Measurements from ENCODE around the gene TMEM72. TPM values are rescaled to one million over a fixed set of nuclear protein-coding genes. Genes with fewer than 3 reads are reported as not detected.

The TMEM72 gene
- total RNA-seq, 1 experiment from 2014 or later, result not detected

- H3K9me2 ChIP-seq (ENCODE audit: insufficient read depth), result no peaks in the 10 kb centered on the region
- no peak overlapping the region for H3K27ac ChIP-seq (ENCODE audit: low read depth, low read length)
- H3K27me3 ChIP-seq (ENCODE audit: insufficient read depth, low read length), result no peaks in the 10 kb centered on the region
- no peaks in the 10 kb centered on the region for H4K20me1 ChIP-seq (ENCODE audit: insufficient read depth)
- TF ChIP-seq ZNF274 (IDR thresholded peaks at IDR 0.05; ENCODE audit: low read depth, low read length) (no peak), ZBTB33 (IDR thresholded peaks at IDR 0.05; ENCODE audit: extremely low read depth, insufficient replicate concordance, low read length) (no peak), CTCF (IDR thresholded peaks at IDR 0.05 in 2 of 3, conservative IDR thresholded peaks at IDR 0.05 in 1 of 3; ENCODE audit: borderline replicate concordance in 1 of 3, insufficient read depth in 1 of 3, low read depth in 2 of 3, low read length in 2 of 3) (no peak), EZH2phosphoT487 (IDR thresholded peaks at IDR 0.05; ENCODE audit: borderline replicate concordance) (no peak), RAD21 (IDR thresholded peaks at IDR 0.05; ENCODE audit: low read depth) (no peak), POLR2A (IDR thresholded peaks at IDR 0.05; ENCODE audit: borderline replicate concordance, extremely low read depth, insufficient read depth, insufficient read length) (no peak), FOSL1 (IDR thresholded peaks at IDR 0.05; ENCODE audit: low read depth) (no peak), ELF1 (IDR thresholded peaks at IDR 0.05; ENCODE audit: borderline replicate concordance, low read depth) (no peak), MAX (IDR thresholded peaks at IDR 0.05) (no peak), SIN3A (IDR thresholded peaks at IDR 0.05; ENCODE audit: low read depth) (no peak), ZFX (IDR thresholded peaks at IDR 0.05) (no peak), JUND (IDR thresholded peaks at IDR 0.05) (no peak), EZH2 (IDR thresholded peaks at IDR 0.05) (no peak), SRF (IDR thresholded peaks at IDR 0.05; ENCODE audit: low read depth) (no peak), POLR2AphosphoS5 (IDR thresholded peaks at IDR 0.05; ENCODE audit: low read depth, low read length) (no peak), SP1 (IDR thresholded peaks at IDR 0.05; ENCODE audit: low read depth) (no peak), CBX3 (IDR thresholded peaks at IDR 0.05; ENCODE audit: low read depth) (no peak), YY1 (IDR thresholded peaks at IDR 0.05; ENCODE audit: extremely low read depth, insufficient replicate concordance, low read depth, low read length) (no peak), EGR1 (IDR thresholded peaks at IDR 0.05; ENCODE audit: low read depth) (no peak), CEBPB (IDR thresholded peaks at IDR 0.05; ENCODE audit: low read depth) (no peak)
- ATAC-seq (no peak), DNase-seq (ENCODE audit: low read depth, low spot score) (no peak)
- RAD21 ChIA-PET (ENCODE audit: low non-redundant PET in 1 of 2, low total read pairs in 2 of 2, uncharacterized antibody in 2 of 2, unreplicated experiment in 2 of 2), result no interaction called here
- H2AFZ ChIP-seq (ENCODE audit: low read depth, low read length, poor library complexity, severe bottlenecking), result no peak overlapping the region
- BruUV-seq (replicated peaks), result no TSS peak
- no peaks in the 10 kb centered on the region for H3K4me1 ChIP-seq (ENCODE audit: control insufficient read depth in 1 of 2, insufficient read depth in 2 of 2, low read length in 2 of 2)
- no peaks in the 10 kb centered on the region for H3K9me3 ChIP-seq (ENCODE audit: control insufficient read depth in 1 of 2, insufficient read depth in 1 of 2, low read depth in 1 of 2, low read length in 2 of 2)
- H3K4me2 ChIP-seq (ENCODE audit: low read length), result no peak overlapping the region
- POLR2A ChIA-PET, result no interaction called here
- H3K4me3 ChIP-seq (replicated peaks in 1 of 2; ENCODE audit: low read depth in 1 of 2, low read length in 2 of 2), result no peak overlapping the region
- intact Hi-C loops (cut with micrococcal nuclease), result loop anchor here (10.0 kb wide), 1 partner anchor 299 kb away; no protein-coding TSS in a partner anchor
- no peak overlapping the region for H3K9ac ChIP-seq (ENCODE audit: low read length)
- CTCF ChIA-PET, result no interaction called here
- H3K79me2 ChIP-seq (ENCODE audit: insufficient read depth, low read length), result no peaks in the 10 kb centered on the region
- no peaks in the 10 kb centered on the region for H3K36me3 ChIP-seq (ENCODE audit: control insufficient read depth in 1 of 2, insufficient read depth in 2 of 2, low read length in 2 of 2)
Measured at GRCh38 chr10:44935201-44935965, 24.2 kb downstream of the TMEM72 start.

All from HCT116 (cell line).